22Rv1 (cell line): ENCODE measurements around the gene RNF166.

Experiments
- CTCF ChIP-seq: fragments of 450-650 bp; IDR thresholded peaks from 2 replicates; pipeline ENCODE4 v1.5.1; 2017; ENCODE audit warnings: mild to moderate bottlenecking
- ZFX ChIP-seq: fragments of 450-650 bp; IDR thresholded peaks from 2 replicates; pipeline ENCODE4 v1.6.1; 2017; ENCODE audit warnings: antibody characterized with exemption, borderline replicate concordance

GRCh38 chr16:88686439-88687253 lies 19.6 kb downstream of the RNF166 start, which contains the start of gene SNAI3:
- TF ChIP-seq CTCF: no peak
- no peak for TF ChIP-seq ZFX
